ENCODE measurements around the gene MAN1A2.
"Not testable (repeated sequence)": the region's sequence is repeated elsewhere in the genome, so short reads cannot be mapped to it uniquely, and the experiment has no call there.

MAN1A2 gene

DNA sequence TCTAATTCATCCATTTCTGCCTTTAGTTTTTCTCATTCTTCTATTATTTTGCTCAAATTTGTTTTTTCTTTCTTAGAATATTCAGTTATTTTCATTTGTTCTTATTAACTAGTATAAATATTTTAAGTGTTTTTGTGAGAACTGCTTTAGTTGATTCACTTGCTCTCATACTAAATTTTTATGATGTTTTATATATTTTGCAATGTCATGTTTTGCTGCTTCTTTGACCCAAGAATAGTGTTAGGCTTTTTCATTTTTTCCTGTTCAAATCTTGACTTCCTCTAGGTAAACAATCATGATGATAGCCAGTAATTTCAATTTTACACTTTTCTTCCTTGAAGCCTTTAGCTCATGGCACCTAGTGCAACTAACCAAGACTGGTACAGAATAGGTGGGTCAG is 45.2 kb downstream of the MAN1A2 start:
- Mint-ChIP-seq H3K27me3 (no peaks in the 10 kb centered on the region), H3K4me3 (no peak overlapping the region), H3K27ac (no peak overlapping the region), H3K9me3 (no peaks in the 10 kb centered on the region), H3K4me1 (peaks cover 13% of the 10 kb centered on the region)
- DNase-seq: no peak
- no peak for ATAC-seq

DNA sequence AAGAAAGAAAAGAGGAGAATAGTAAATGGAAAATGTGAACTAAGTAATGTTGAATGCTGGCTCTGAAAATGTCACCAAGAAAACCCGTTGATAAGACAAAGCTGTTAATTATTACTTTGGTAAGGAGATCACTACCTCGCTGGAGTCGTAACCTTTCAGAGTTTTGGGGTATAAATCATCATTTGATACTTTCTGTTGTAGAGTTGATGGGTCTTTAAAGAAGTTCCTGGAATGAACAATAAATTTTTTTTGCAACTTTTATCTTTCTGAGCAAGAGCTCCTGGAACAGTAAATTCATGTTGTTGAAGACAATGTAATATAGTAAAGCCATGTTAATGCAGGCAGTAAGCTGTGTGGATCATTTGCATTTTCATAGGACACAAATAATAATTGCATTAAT is 46.2 kb downstream of the MAN1A2 start:
- Mint-ChIP-seq H3K4me3 (no peak overlapping the region), H3K4me1 (peaks cover 13% of the 10 kb centered on the region), H3K9me3 (no peaks in the 10 kb centered on the region), H3K27ac (no peak overlapping the region), H3K27me3 (no peaks in the 10 kb centered on the region)
- ATAC-seq (no peak), DNase-seq (no peak)

DNA sequence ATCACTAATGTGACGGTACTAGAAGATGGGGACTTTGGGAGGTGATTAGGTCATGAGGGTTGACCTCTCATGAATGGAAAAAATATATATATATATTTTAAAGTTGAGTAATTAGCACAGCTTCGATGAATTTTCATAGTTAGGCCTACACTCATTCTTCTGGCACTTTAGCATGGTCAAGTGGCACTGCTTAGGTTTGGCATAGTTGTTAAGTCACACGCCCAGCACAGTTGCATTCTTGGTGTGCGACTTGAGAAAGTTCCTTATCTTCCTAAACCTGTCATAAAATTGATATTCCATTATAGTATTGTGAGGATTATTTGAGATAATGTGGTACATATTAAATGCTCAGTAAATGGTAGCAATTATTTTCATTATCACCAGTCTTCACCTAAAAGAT is 47.7 kb downstream of the MAN1A2 start:
- Mint-ChIP-seq H3K4me3 (no peak overlapping the region), H3K4me1 (peaks cover 14% of the 10 kb centered on the region), H3K27me3 (no peaks in the 10 kb centered on the region), H3K27ac (no peak overlapping the region), H3K9me3 (no peaks in the 10 kb centered on the region)
- DNase-seq: no peak
- ATAC-seq: no peak

DNA sequence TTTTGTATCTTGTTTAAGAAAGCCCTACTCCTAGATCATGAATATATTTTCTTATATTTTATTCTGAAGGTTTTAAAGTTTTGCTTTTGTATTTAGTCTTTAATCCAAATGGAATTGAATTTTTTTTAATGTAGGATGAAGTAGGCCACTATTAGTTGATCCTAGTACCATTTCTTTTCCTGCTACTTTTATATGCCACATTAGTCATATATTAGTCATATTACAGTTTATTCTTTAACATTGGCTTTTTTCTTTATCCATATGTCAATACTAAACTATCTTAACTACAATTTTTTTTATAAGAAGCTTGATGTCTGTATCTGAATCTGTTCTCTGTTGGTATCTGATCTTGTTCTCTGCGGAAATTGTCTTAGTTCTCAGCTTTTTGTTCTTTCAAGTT is 48.8 kb downstream of the MAN1A2 start:
- H3K27ac Mint-ChIP-seq: no peak overlapping the region
- no peaks in the 10 kb centered on the region for H3K27me3 Mint-ChIP-seq
- H3K9me3 Mint-ChIP-seq: no peaks in the 10 kb centered on the region
- peaks cover 23% of the 10 kb centered on the region for H3K4me1 Mint-ChIP-seq
- no peak for DNase-seq
- no peak overlapping the region for H3K4me3 Mint-ChIP-seq
- no peak for ATAC-seq

DNA sequence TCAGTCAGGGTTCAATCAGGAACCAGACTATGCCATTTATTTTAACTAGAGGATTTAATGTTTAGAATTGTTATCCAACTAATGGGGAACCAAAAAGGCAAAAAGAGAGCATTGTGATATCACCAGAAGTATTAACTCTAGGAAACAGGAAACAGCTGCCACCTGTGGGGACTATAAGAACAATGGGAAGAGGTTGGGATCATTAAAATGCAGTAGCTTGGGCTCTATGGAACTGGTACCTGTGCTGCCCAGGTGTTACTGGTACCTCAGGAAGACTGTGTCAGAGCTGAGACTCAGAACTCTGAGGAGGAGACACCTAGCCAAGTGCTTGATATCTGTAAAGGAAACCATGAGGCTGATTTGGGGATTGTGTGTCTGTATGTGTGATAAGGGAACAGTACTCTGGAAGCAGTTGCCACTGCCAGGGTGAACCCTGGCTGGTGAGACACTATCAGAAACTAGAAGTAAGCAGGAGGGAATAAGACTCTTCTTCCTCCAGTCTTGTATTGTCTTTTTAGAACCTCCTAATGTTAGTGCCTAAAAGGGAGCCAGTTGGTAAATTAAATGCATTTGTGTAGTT is 49.4 kb downstream of the MAN1A2 start:
- Mint-ChIP-seq H3K27ac (no peak overlapping the region), H3K27me3 (no peaks in the 10 kb centered on the region), H3K4me1 (peaks cover 24% of the 10 kb centered on the region), H3K9me3 (no peaks in the 10 kb centered on the region), H3K4me3 (no peak overlapping the region)
- DNase-seq (no peak), ATAC-seq (no peak)

DNA sequence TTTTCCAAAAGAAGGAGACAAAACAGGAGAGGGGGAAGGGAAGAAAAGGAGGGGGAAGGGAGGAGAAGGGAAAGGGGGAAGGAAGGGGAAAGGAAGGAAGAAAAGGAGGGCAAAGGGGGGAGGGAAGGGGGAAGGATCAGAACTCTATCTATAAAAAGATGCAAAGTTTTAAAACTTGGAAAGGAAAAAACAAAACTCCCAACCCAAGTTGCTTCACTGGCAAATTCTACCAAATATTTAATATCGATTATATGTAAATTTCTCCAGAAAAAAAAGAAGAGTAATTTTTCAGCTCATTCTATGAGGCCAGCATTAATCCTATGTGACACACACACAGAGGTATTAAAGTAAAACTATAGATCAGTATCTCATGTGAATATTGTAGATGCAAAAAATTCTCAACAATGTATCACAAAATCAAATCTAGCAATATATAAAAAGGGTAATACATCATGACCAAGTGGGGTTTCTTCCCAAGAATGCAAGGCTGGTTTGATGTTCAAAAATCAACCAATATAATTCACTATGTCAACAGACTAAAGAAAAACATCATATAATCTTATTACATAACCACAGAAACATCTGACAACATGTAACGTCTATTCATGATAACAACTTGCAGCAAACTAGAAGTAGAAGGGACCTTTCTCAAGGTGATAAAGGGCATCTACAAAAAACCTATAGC is 57.9 kb downstream of the MAN1A2 start:
- Mint-ChIP-seq H3K4me1 (peaks cover 7% of the 10 kb centered on the region), H3K27me3 (no peaks in the 10 kb centered on the region), H3K9me3 (peaks cover 19 to 22% of the 10 kb centered on the region in 2 donors), H3K4me3 (no peak overlapping the region), H3K27ac (no peak overlapping the region)
- no peak for DNase-seq
- ATAC-seq: no peak

DNA sequence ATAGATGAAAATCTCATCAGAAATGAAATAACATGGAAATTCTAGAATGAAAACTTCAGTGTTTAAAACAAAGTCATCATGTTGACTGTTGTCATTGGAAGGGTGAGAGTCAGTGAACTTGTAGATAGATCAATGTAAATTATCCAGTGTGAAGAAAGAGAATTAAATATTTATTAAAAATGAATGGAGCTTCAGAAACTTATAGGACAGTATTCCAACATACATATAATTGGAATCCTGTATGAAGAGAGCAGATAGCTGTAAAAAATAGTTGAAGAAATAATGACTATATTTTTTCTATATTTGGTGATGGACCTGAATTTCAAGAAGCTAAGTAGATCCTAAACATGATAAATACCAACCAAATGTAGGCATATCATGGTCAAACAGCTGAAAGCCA is 60.0 kb downstream of the MAN1A2 start:
- no peak overlapping the region for H3K27ac Mint-ChIP-seq
- no peak for DNase-seq
- no peak for ATAC-seq
- H3K9me3 Mint-ChIP-seq: peaks cover 19 to 22% of the 10 kb centered on the region in 2 donors
- no peaks in the 10 kb centered on the region for H3K4me1 Mint-ChIP-seq
- H3K4me3 Mint-ChIP-seq: no peak overlapping the region
- no peaks in the 10 kb centered on the region for H3K27me3 Mint-ChIP-seq

DNA sequence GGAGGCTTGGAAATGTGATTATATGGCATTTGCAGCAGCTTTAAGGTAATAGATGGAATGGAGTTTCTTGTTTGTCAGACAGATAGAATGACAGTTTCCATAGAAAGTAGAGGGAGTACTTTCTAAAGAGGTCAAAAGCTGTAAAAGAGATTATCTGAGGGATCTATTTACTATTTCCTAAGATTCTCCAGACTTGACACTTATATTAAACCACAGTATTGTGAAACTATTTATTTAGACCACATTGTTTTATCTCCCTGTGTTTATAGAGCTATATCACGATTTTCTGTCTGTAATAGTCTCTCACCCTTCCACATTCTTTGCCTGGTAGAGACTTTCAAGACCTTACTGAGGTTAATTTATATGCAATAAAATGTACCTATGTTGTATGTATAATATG is 66.7 kb downstream of the MAN1A2 start:
- ATAC-seq: no peak
- no peak for DNase-seq
- Mint-ChIP-seq H3K4me3 (no peak overlapping the region), H3K27me3 (no peaks in the 10 kb centered on the region), H3K4me1 (no peaks in the 10 kb centered on the region), H3K9me3 (no peaks in the 10 kb centered on the region), H3K27ac (no peak overlapping the region)

DNA sequence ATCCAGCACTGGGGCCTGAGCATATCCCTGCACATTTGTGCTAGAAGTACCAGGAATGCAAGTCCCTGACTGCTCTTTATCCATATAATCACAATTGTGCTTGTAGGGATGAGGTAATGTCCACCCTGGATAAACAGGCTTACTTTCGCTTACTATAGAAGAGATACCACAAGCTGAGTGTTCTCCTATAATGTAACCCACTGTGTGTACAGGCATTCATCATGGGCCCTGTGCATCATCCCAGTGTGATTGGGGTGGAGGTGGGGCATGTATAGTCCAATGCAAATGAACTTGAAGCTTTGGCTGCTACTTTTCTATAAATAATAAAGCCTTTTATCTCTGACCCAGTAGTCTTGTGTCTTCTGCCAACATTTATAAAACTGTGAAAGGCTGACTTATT is 69.3 kb downstream of the MAN1A2 start:
- no peak for DNase-seq
- Mint-ChIP-seq H3K27ac (no peak overlapping the region), H3K4me3 (no peak overlapping the region), H3K9me3 (no peaks in the 10 kb centered on the region), H3K4me1 (no peaks in the 10 kb centered on the region), H3K27me3 (no peaks in the 10 kb centered on the region)
- no peak for ATAC-seq

DNA sequence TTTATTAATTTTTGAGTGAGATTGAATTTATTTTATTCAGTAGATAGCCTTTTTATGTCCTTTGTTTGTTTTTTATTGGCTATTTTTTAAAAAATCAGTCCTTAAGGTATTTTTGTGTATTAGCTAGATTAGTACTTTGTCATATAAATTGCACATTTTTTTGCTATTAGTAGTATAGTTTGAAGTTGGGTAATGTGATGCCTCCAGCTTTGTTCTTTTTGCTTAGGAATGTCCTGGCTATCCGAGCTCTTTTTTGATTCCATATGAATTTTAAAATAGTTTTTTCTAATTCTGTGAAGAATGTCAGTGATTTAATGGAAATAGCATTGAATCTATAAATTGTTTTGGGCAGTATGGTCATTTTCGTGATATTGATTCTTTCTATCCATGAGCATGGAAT is 80.4 kb downstream of the MAN1A2 start:
- no peak overlapping the region for H3K4me3 Mint-ChIP-seq
- H3K9me3 Mint-ChIP-seq: peaks cover 17 to 41% of the 10 kb centered on the region in 2 donors
- no peak overlapping the region for H3K27ac Mint-ChIP-seq
- H3K27me3 Mint-ChIP-seq: no peaks in the 10 kb centered on the region
- H3K4me1 Mint-ChIP-seq: no peaks in the 10 kb centered on the region
- ATAC-seq: no peak
- DNase-seq: no peak

DNA sequence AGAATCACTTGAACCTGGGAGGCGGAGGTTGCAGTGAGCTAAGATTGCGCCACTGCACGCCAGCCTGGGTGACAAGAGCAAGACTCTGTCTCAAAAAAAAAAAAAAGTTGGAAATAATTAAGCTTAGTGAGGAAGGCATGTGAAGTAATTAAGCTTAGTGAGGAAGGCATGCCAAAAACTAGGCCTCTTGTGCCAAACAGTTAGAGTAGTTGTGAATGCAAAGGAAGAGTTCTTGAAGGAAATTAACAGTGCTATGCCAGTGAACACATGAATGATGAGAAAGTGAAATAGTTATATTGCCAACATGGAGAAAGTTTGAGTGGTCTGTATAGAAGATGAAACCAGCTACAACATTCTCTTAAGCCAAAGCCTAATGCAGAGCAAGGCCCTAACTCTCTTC is 85.0 kb downstream of the MAN1A2 start:
- H3K4me1 Mint-ChIP-seq: peaks cover 4% of the 10 kb centered on the region
- DNase-seq (no peak), ATAC-seq (no peak)
- no peaks in the 10 kb centered on the region for H3K27me3 Mint-ChIP-seq
- H3K27ac Mint-ChIP-seq: no peak overlapping the region
- no peak overlapping the region for H3K4me3 Mint-ChIP-seq
- H3K9me3 Mint-ChIP-seq: peaks cover 6 to 33% of the 10 kb centered on the region in 2 donors

DNA sequence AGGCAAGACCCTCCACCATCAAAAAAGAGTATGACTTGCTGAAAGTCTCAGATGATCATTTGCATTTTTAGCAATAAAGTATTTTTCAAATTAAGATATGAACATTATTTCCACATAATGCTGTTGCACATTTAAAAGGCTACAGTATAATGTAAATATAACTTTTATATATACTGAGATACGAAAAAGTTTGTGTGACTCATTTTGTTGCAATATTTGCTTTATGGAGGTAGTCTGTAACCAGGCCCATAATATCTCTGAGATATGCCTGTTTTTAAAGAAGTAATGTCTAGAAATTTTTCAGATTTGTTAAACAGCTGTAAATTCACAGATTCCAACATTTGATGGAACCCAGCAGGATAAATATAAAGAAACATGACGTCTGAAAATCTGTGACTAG is 86.7 kb downstream of the MAN1A2 start:
- Mint-ChIP-seq H3K27ac (no peak overlapping the region), H3K9me3 (peaks cover 0 to 24% of the 10 kb centered on the region in 2 donors), H3K4me3 (no peak overlapping the region), H3K27me3 (no peaks in the 10 kb centered on the region), H3K4me1 (peaks cover 4% of the 10 kb centered on the region)
- no peak for DNase-seq
- no peak for ATAC-seq

DNA sequence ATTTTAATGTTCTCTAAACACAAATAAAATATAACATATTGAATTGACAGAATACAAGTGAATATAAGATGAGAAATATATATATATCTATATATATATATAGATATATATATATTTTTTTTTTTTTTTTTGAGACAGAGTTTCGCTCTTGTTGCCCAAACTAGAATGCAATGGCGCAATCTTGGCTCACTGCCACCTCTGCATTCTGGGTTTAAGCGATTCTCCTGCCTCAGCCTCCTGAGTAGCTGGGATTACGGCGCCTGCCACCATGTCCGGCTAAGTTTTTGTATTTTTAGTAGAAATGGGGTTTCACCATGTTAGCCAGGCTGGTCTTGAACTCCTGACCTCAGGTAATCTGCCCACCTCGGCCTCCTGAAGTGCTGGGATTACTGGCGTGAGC is 91.2 kb downstream of the MAN1A2 start:
- not testable (repeated sequence) for ATAC-seq, H3K4me1 Mint-ChIP-seq, DNase-seq, H3K27me3 Mint-ChIP-seq, H3K9me3 Mint-ChIP-seq, H3K4me3 Mint-ChIP-seq, H3K27ac Mint-ChIP-seq

DNA sequence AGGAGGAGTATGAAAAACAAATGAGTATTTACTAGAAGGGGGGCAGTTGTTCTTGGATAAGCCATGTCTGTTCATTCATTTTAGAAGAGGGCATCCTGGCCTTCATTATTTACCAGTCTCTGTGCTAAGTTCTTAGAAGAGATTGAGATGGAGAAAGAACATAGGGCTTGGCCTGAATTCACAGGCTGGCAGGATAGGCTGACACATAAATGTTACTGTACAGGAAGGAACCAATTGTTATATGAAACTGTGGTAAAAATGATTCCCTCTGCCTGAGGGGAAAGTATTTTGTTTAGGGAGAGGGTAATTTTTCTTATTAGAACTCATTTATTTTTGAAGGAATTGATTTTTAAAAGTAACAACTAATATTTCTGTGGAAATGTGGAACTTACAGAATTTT is 99.5 kb downstream of the MAN1A2 start:
- no peak overlapping the region for H3K27ac Mint-ChIP-seq
- H3K9me3 Mint-ChIP-seq: no peaks in the 10 kb centered on the region
- H3K4me3 Mint-ChIP-seq: no peak overlapping the region
- H3K4me1 Mint-ChIP-seq: no peaks in the 10 kb centered on the region
- H3K27me3 Mint-ChIP-seq: no peaks in the 10 kb centered on the region
- no peak for DNase-seq
- no peak for ATAC-seq

DNA sequence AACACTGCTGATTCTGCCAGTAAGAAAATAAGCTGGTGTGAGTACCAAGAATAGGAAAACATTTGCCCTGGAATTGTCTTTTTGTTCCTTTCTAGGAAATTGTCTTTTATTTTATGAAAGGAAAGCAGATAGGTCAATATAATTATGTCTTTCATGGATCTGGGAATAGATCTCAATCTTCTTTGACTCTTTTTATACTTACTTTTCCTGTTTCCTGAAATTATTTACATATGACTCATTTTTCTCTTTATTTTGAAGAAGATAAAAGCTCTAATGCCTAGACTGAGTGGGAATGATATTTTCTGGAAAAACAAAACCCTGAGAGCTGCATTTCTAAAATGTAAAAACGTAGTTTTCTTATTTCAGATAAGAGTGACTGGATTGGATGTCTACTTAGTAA is 100.1 kb downstream of the MAN1A2 start:
- Mint-ChIP-seq H3K4me3 (no peak overlapping the region), H3K9me3 (no peaks in the 10 kb centered on the region), H3K27ac (no peak overlapping the region), H3K27me3 (no peaks in the 10 kb centered on the region), H3K4me1 (no peaks in the 10 kb centered on the region)
- DNase-seq: no peak
- ATAC-seq: no peak

DNA sequence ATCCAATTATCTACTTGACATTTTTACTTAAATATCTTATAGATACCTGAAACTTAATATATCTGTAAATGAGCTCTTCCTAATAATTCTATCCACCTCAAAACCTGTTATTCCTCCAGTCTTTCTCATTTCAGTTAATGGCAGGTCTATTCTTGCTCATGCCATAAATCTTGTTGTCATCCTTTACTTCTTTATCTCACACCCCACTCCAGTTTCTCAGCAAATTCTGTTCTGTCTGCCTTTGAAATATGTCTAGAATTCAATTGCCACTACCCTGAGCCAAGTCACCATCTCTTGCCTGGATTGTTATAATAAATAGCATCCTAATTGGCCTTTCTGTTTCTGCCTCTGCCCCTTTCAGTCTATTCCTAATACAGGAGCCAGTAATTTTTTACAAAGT is 105.8 kb downstream of the MAN1A2 start:
- Mint-ChIP-seq H3K4me3 (no peak overlapping the region), H3K27me3 (no peaks in the 10 kb centered on the region), H3K4me1 (no peaks in the 10 kb centered on the region), H3K9me3 (no peaks in the 10 kb centered on the region), H3K27ac (no peak overlapping the region)
- ATAC-seq (no peak), DNase-seq (no peak)

DNA sequence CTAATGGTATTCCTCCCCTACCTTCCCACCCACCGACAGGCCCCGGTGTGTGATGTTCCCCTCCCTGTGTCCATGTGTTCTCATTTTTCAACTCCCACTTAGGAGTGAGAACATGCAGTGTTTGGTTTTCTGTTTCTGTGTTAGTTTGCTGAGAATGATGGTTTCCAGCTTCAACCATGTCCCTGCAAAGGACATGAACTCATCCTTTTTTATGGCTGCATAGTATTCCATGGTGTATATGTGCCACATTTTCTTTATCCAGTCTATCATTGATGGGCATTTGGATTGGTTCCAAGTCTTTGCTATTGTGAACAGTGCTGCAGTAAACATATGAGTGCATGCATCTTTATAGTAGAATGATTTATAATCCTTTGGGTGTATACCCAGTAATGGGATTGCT is 108.2 kb downstream of the MAN1A2 start:
- not testable (repeated sequence) for H3K9me3 Mint-ChIP-seq, DNase-seq, H3K27me3 Mint-ChIP-seq, H3K4me3 Mint-ChIP-seq, H3K4me1 Mint-ChIP-seq, H3K27ac Mint-ChIP-seq, ATAC-seq

Data from stimulated activated naive CD8-positive, alpha-beta T cell treated with anti-CD3 and anti-CD28 coated beads, Interleukin-15, amount 100 ng/mL, for 72 hours (primary cell).